Fibroblast of skin of abdomen (primary cell): ENCODE measurements around the gene KRT3.
"Not testable (repeated sequence)": the region's sequence is repeated elsewhere in the genome, so short reads cannot be mapped to it uniquely, and the experiment has no call there.

Experiments
- DNase-seq: peaks from one replicate; pipeline ENCODE4 v3.0.0-alpha.2; 2013

Gene KRT3

DNA sequence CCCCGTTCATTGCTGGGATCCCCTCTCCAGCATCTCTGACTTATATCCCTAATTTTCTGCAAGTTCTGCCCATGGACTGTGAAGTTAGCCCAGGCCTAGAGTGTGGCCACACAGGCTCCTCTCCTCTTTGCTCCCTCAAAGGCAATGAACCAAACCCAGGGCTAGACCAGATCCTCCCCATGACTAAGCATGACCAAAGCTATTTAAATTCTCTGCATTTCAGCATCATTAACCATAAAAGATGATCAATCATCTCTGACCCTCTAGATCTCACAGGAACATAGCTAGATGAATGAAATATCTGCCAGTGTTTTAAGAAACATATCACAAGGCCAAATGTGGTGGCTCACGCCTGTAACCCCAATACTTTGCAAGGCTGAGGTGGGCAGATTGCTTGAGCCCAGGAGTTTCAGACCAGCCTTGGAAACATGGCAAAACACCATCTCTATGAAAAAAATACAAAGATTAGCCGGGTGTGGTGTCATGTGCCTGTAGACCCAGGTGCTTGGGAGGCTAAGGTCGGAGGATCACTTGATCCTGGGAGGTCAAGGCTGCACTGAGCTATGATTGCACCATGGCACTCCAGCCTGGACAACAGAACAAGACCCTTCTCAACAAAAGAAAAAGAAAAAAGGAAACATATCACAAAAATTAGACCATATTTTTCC is 2.2 kb upstream of the KRT3 start:
- peak; percentile 84 for DNase-seq

DNA sequence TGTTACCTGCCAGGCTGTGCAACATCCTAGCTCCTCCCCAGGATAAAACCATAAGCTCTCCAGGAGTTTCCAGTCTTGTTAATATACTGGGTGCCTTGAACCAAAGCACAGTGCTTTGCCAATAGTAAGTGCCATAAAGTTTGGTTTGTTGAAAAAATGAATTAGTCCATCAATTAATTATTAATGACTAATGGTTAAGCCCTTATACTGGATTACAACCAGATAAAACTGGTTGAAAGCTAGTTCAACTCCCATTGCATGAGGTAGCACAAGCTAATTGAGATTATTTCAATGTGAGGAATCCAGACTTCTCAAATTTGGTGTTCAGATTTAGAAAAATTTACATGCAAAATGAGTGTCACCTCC is 1.6 kb upstream of the KRT3 start:
- no peak for DNase-seq

- DNase-seq = no peak
Observed at GRCh38 chr12:52796839-52797528, 1.1 kb upstream of the KRT3 start.

GRCh38 chr12:52796429-52796794 is 495 bp upstream of the KRT3 start:
- no peak for DNase-seq

- not testable (repeated sequence) for DNase-seq
Observed at GRCh38 chr12:52795332-52795674, 614 bp downstream of the KRT3 start.

DNA sequence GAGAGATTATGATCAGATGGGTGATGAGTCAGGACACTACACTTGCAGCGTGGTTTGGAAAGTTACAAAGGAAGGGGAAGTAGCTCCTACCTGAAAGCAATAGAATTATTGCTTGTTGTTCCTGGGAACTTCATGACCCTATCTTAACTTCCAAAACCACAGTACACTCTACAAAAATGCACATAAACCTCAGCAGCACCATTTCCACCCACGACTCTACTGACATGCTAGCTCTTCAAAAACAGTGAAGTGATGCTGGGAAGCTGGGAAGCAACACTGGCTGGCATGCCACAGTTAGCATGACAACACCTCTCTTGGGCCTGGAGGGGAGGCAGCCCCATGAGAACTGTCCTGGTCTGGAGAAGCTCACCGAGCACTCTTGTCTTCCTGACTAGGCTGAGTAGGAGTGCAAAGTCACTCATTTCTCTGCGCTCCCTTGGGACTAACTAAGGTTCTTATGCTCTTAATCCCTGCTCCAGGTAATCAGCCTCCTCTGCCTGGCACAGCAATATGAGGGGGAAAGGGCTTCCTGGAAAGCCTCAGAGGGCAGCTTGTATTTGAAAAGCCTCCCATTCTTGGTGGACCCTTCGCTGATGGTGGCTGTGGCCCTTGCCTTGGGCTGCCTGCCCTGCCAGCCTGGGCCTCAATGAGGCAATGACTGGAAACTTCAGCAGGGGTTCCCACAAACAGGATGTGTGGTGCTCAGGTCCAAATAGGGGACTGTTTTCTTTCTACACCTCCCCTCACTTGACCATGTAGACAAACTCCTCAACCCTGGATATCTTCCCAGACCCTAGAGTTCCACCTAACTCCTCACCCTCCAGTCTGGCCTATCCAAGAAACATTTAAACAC is 1.2 kb downstream of the KRT3 start:
- DNase-seq = peak; percentile 60

- DNase-seq = no peak
Observed at GRCh38 chr12:52792185-52793029, 3.5 kb downstream of the KRT3 start.

- DNase-seq = no peak
Observed at GRCh38 chr12:52791271-52792184, 4.4 kb downstream of the KRT3 start.

DNA sequence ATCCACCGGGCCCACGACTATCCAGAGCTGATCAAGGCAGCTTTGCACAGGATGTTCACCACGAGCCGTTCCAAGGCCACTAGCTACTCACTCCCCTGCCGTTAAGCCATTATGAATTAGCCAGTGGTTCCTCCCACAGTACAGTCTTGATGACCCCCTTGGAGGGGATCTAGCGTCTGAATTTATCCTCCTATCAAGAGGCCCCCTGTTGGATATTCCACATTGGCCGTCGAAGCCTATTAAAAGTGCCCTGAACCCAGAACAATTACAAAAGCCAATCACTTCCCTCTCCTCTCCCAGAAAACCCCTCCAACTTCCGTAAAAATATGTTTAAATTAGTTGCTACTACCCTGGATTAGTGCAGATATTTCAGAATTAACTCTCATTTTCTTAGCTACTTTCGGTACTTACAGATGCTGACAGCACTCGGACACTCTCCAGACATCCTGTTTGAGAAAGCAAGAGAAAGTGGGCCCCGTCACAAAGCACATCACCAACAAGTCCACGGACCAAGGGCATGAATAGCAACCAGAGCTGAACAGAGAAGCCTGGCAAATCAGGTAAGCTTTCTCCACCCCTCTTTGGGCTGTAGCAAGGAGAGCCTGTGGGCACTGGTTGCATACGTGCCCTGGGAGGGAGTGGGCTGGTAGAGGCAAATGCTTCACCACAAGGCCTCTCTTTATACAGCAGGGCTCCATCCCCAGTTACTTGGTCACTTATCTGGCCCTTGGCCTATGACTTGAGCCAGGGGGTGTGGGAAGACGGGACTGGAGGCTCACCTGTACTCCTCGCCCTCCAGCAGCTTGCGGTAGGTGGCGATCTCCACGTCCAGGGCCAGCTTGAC is 5.3 kb downstream of the KRT3 start:
- no peak for DNase-seq

DNA sequence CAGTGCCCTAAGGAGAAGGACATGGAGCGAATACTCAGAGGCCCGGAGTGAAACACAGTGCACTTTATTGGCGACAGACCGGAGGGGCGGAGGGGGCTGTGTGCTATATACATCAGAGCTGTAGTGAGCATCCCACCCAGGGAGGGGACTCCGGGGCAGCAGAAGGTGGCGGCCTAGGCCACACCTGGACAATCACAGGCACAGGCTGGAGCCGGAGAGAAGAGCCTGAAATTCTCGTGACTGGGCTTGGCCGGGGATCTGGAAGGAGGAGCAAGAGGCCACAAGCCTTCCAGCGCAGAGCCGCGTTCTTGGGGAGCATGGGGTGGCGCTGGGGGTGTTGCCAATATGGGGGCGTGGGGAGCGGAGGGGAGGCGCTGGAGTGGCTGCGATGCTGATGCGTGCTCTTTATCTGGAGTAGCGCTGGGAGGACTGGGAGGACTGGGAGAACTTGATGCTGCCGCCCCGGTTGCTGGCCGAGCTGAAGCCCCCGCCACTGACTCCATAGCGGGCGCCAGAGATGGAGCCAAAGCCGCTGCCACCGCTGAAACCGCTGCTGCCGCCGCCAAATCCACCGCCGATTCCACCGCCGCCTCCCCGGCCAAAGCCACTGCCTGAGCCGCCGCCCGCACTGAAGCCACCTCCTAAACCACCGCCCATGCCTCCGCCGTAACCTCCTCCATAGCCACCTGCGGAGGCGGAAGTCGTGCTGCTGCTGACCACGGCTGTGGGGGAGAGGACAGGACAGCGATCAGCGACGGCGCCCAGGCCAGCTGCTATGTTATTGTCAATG is 6.1 kb downstream of the KRT3 start:
- no peak for DNase-seq

DNA sequence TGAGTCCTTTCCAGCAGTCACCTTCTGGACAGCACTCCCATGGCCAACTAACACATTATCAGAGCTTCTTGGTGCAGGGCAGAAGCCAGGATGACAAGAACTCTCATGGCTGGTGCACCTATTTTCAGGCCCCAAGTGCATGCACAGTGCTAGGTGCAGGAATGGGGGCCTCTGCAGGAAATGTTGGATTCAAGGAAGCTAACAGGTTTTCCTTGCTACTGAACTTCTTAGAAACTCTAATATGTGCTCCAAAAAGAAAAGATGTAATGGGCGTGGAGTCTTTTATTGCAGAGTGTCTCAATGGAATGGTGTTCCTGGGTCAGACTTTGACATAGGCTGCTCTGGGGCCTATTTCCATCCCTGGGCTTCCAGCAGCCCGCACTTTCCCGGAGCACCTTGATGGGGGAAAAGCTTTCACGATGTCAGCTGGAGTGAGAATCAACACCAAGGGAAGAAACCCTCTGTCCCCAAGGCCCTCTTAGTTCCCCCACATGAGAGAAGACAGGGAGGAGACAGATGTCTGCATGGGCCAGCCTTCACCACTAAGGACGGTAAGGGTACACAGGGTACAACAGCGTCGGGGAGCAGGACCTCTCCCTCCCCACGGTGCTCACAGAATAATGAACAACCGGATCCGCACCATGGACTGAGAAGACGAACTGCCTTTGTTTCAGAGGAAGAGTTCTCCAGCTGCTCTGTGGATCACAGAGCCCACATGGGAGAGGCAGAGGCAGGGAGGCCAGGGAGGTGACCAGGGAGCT is 6.9 kb downstream of the KRT3 start:
- no peak for DNase-seq

DNA sequence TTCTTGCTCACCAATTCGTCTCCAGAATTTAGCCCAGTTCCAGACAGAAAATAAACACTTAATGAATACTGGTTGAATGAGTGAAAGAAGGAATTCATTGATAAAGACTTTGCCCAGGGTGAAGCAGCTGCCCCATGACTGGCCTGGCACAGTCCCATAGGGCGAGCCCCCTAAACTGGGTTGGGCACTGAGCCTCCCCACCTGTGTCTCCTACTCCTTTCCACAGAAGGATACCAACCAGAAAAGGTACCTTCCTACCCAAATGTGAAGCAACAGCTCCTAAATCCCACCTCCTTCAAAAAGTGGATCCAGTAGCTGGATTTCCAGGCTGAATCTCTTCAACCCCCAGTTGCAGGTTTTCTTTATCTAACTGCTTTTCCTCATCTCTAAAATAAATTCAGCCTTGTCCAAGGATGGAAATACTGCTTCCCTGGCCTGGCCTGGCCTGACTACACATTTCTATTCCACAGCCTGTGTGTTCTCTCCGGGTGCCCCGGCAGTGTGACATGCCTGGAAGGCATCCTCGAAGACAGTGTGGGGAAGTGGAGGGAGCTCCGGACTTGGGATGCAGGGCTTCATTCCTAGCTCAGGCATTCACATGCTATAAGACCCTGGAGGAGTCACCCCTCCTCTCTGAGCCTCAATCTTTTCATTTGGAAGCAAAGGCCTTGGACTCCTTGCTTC is 7.6 kb downstream of the KRT3 start:
- no peak for DNase-seq

- DNase-seq = no peak
Observed at GRCh38 chr12:52787324-52788191, 8.4 kb downstream of the KRT3 start.

DNA sequence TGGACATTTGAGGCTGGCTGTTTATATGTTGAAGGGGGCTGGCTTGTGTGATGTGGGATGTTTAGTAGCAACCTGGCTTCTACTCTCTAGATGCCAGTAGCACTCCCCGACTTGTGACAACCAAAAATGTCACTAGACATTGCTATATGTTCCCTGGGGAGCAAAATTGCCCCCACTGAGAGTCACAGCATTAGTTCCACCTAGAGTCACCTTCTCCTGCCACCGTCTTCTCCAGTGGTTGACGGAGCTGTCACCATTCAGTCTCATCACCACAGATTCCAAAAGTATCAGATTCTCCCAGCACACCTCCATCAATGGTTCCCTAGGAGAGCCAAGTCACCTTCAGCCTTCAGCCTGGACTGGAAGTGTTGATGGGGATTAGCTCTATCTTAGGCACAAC is 11.0 kb downstream of the KRT3 start:
- DNase-seq = no peak

DNA sequence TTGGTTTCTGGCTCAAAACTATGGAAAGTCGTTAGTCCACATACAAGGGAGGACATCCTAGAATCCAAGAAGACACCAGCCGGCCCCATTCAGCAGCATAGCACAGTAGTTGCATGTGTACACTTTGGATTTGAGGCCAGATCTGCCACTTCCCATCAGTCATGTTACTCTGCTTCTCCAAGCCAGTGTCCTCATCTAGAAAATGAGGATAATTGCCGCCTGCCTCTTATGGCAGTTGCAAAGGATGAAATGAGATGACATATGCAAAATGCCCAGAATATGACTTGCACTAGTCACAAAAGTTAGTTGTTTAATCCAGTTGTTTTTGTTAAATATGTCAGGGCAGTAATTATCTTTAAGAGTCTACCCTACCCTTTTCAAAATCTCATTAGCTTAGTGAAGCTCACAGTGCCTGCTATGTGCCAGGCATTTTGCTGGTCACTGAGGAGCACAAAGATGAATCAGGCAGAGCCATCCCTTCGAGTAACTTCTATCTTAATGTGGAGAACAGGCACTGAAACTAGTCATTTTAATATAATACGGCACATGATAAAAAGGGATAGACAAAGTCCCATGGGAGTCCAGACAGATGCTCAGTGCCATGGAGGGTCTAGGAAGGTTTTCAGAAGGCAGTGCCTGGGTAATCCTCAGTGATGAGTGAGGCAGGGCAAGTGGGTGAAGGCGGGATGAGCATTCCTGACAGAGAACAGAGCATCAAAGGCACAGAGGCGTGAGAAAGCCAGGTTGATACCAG is 12.2 kb downstream of the KRT3 start:
- DNase-seq = no peak

- no peak for DNase-seq
Observed at GRCh38 chr12:52782502-52782901, 13.4 kb downstream of the KRT3 start.
